Activated naive CD4-positive, alpha-beta T cell treated with anti-CD3 and anti-CD28 coated beads for 36 hours (primary cell): ENCODE measurements around the gene CRMP1. TPM values are rescaled to one million over a fixed set of nuclear protein-coding genes. Genes with fewer than 3 reads are reported as not detected.

Experiments
- CTCF ChIA-PET: fragments of 350-600 bp; sonication (Branson Sonifier 250); formaldehyde crosslinking; loops from one replicate; lab custom pipeline; 2021; ENCODE audit warnings: antibody characterized with exemption; lab: Charles Lee
- DNase-seq: peaks from one replicate; pipeline ENCODE4 v3.0.0-alpha.2; 2020
- H3K27ac Mint-ChIP-seq: one replicate; pipeline ENCODE4 v1.8.0; 2021; ENCODE audit warnings: mild to moderate bottlenecking, mixed read lengths
- H3K27me3 Mint-ChIP-seq: one replicate; pipeline ENCODE4 v1.8.0; 2021; ENCODE audit warnings: low read depth, mixed read lengths
- H3K36me3 Mint-ChIP-seq: one replicate; pipeline ENCODE4 v1.8.0; 2021; ENCODE audit warnings: low read depth, mixed read lengths
- H3K4me1 Mint-ChIP-seq: one replicate; pipeline ENCODE4 v1.8.0; 2021; ENCODE audit warnings: low read depth, mixed read lengths
- H3K4me3 Mint-ChIP-seq: one replicate; pipeline ENCODE4 v1.8.0; 2021; ENCODE audit warnings: mild to moderate bottlenecking, moderate library complexity, mixed read lengths
- H3K9me3 Mint-ChIP-seq: one replicate; pipeline ENCODE4 v1.8.0; 2021; ENCODE audit warnings: mixed read lengths
- intact Hi-C: fragments of 100-400 bp; cut with micrococcal nuclease; formaldehyde crosslinking; loops from one replicate; pipeline ENCODE4 v1.15.1; 2023
- total RNA-seq, 2 experiments: library from RNA; stranded (reverse); gene quantifications; one replicate each; pipeline ENCODE4 v1.2.3, GENCODE V29; 2021

CRMP1 gene
- total RNA-seq, 2 experiments from 2014 or later, result not detected

DNA sequence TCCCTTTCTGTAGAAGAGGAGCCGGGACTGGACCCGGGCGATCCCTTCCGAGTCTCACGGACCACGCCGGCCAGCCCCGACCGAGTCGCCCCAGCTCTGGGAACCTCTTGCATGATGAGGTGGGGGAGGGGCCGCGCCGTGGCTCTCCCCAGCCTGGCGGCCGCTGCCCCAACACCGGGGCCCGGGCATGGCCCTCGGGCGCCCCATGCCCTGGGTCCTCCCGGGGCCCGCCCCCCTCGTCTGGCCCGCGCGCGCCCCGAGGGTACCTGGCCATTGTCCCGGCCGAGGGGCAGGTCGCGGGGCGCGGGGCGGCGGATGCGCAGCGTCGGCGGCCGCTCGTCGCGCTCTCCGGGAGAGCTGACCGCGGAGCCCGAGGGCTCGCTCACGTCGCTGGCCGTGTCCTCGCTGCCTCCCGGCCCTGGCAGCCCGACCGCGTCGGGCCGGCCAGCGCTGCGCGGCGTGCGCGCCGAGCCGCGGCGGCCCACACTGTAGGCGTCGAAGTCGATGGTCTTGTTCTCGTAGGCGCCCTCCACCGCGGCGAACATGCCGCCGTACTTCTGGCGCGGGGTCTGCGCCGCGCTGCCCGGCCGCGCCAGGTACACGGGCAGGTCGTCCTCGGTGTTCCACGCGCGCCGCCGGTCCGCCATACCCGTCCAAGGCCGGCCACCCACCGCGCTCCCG lies 423 bp downstream of the CRMP1 start:
- CTCF ChIA-PET, result no interaction called here
- Mint-ChIP-seq H3K27me3 (peaks cover 41% of the 10 kb centered on the region), H3K4me1 (peaks cover 2% of the 10 kb centered on the region), H3K9me3 (peaks cover 4% of the 10 kb centered on the region), H3K27ac (no peak overlapping the region), H3K4me3 (no peak overlapping the region), H3K36me3 (no peaks in the 10 kb centered on the region)
- no peak for DNase-seq
- intact Hi-C loops, result no loop called here

DNA sequence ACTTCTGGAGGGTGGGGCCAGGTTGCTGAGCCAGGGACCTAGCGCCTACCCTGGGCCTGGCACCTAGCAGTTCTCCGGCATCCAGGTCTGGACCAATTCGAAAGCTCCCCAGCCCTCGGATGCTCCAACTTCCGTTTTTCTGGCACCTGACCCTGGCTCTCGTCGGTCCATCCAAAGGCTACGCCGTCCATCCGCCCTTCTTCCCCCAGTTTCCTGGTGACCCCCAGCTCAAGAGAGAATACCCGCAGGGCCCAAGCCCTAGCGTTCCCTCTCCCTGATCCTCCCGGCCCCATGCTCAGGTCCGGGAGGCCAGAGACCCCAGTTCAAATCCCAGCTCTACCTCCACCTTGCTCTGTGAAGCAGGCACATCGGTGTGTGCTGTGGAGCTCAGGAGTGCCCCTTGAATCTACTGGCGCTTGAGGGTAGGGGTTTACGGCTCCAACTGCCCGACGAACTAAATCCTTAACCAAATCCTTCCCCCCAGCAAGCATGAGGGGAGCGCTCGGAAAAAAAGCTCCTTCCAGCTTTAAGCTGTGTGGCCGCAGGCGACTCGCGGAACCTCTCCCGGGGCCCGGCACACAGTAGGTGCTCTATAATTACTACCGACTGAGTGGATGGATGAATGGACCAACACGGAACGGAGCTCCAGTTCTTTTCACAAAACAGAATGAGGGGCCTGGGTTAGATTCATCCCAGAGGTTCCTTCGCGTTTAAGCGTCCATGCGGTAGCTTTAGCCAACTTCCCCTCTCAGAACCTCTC lies 1.1 kb downstream of the CRMP1 start:
- DNase-seq, result no peak
- CTCF ChIA-PET, result no interaction called here
- H3K4me3 Mint-ChIP-seq, result no peak overlapping the region
- peaks cover 47% of the 10 kb centered on the region for H3K27me3 Mint-ChIP-seq
- no peaks in the 10 kb centered on the region for H3K36me3 Mint-ChIP-seq
- peaks cover 2% of the 10 kb centered on the region for H3K4me1 Mint-ChIP-seq
- peaks cover 2% of the 10 kb centered on the region for H3K9me3 Mint-ChIP-seq
- intact Hi-C loops, result no loop called here
- H3K27ac Mint-ChIP-seq, result no peak overlapping the region

GRCh38 chr4:5890063-5890727 lies 2.7 kb downstream of the CRMP1 start:
- H3K4me1 Mint-ChIP-seq, result peaks cover 2% of the 10 kb centered on the region
- intact Hi-C loops, result no loop called here
- no peak overlapping the region for H3K4me3 Mint-ChIP-seq
- peaks cover 2% of the 10 kb centered on the region for H3K9me3 Mint-ChIP-seq
- CTCF ChIA-PET, result no interaction called here
- DNase-seq, result no peak
- no peak overlapping the region for H3K27ac Mint-ChIP-seq
- H3K27me3 Mint-ChIP-seq, result peaks cover 56% of the 10 kb centered on the region
- no peaks in the 10 kb centered on the region for H3K36me3 Mint-ChIP-seq

DNA sequence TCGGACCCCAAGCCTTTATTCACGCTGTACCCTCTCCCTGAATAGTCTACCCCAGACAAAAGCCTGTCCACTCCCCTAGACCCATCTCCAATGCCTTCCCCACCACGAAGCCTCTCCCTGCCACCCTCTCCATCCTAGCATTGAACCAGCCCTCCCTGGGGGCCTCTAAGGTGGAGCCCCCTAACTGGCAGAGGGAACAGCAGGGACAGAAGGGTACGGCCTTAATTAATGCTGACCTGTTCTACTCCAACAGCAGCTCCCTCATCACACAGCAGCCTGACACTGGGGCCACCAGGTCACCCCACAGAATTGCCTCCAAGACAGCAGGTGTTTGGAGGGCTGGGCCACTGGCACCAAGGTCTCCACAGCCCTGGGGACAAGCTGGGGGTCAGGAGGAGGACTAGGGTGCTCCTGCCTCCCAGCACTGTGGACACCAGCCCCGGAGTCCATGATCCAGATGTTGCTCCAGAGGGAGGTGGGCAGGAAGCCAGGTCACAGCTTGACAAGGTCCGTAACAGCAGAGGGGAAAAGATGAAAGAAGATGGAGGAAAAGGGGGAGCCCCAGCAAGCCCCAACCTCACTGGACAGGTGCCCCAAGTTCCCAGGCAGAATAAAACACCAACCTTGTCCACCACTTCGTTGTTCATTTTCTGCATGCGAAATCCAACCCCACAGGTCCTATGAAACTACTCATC lies 3.7 kb downstream of the CRMP1 start:
- no peak overlapping the region for H3K4me3 Mint-ChIP-seq
- intact Hi-C loops, result no loop called here
- DNase-seq, result no peak

DNA sequence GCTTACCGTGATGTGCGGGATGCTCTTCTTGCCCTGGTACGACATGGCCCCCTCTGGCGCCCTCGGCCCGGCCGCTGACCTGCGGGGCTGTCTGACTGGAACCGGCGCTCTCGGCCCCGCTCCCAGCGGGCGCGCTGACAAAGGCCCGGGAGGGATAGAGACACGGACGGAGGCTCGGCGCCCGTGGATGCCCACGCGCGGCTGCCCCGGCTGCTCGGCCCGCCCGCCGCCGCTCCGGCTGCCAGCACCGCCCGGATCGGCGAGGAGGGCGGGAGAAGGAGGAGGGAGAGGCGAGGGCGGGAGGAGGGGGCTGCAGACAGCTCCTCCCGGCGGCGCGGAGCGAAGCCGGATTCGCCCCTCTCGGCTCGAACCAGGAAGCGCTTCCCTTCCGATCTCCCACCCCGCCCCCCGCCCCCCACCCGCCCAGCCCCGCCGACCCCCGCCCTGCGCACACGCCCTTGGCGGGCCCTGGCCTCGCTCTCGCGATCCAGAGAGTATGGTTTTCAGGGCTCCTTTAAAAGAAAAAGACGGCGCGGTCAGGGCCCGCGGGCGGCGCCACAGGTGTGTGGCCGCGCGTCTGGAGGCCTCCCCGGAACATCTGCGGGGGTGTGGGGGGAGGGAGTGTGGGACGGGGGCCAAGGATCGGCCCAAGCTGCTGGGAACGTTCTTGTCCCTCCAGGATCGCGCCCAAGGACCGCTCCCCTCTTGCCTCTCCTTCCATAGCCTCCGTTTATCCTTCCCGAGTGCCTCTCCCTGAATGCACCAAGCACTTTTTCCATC lies 4.5 kb downstream of the CRMP1 start:
- H3K9me3 Mint-ChIP-seq, result peaks cover 2% of the 10 kb centered on the region
- intact Hi-C loops, result no loop called here
- H3K4me3 Mint-ChIP-seq, result no peak overlapping the region
- DNase-seq, result no peak
- CTCF ChIA-PET, result no interaction called here
- peaks cover 52% of the 10 kb centered on the region for H3K27me3 Mint-ChIP-seq
- H3K36me3 Mint-ChIP-seq, result no peaks in the 10 kb centered on the region
- no peak overlapping the region for H3K27ac Mint-ChIP-seq
- peaks cover 2% of the 10 kb centered on the region for H3K4me1 Mint-ChIP-seq

More for the DNA sequence above, 3.7 kb downstream of the CRMP1 start:
- CTCF ChIA-PET, result no interaction called here
- Mint-ChIP-seq H3K36me3 (no peaks in the 10 kb centered on the region), H3K27ac (no peak overlapping the region), H3K4me1 (peaks cover 2% of the 10 kb centered on the region), H3K27me3 (peaks cover 55% of the 10 kb centered on the region), H3K9me3 (peaks cover 2% of the 10 kb centered on the region)

DNA sequence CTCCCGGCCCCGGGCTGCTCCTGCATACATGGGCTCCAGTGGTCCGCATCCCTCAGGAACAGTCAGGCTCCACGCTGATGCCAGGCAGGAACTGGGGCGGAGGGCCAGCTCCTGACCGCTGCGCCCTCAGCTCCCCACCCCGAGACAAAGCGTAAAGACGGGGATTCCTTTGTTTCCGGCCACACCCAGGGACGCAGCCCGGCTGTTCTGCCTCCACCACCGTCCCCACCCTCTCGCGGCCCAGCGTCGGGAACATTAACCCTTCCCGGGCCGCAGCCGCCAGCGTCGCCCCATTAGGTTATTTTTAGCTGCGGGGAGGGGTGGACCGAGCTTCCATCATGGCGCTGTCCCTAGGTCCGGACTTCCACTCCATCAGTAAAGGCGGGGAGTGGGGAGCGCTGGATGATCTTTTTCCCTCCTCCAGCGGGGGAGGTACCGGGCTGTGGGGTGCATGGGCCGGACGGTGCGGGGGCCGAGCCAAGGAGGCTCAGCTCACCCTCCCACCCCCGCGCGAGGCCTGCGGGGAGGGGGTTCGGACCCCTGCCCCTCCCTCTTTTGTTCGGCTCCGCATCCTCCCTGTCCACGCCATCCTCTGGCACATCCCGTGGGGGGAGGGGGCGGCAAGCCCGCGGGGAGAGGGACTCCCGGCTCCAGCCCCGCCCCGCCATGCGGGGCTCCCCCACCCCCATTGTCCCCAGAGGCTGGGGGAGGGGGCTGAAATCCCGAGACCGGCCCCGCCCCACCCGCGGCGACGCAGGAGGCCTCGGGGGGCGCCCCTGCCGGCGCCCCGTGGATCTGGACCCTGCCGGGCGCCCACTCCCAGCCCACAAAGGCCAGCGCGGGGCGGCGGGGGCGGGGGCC lies 5.3 kb downstream of the CRMP1 start:
- DNase-seq, result no peak
- no peaks in the 10 kb centered on the region for H3K9me3 Mint-ChIP-seq
- no peaks in the 10 kb centered on the region for H3K4me1 Mint-ChIP-seq
- H3K36me3 Mint-ChIP-seq, result no peaks in the 10 kb centered on the region
- CTCF ChIA-PET, result no interaction called here
- intact Hi-C loops, result no loop called here
- no peak overlapping the region for H3K27ac Mint-ChIP-seq
- no peak overlapping the region for H3K4me3 Mint-ChIP-seq
- peaks cover 53% of the 10 kb centered on the region for H3K27me3 Mint-ChIP-seq

- CTCF ChIA-PET, result no interaction called here
- Mint-ChIP-seq H3K27ac (no peak overlapping the region), H3K36me3 (no peaks in the 10 kb centered on the region), H3K9me3 (no peaks in the 10 kb centered on the region), H3K4me3 (no peak overlapping the region), H3K27me3 (peaks cover 54% of the 10 kb centered on the region), H3K4me1 (no peaks in the 10 kb centered on the region)
- DNase-seq, result no peak
- intact Hi-C loops, result no loop called here
Observed at GRCh38 chr4:5887011-5887360, 5.9 kb downstream of the CRMP1 start.

GRCh38 chr4:5885733-5886132 lies 7.2 kb downstream of the CRMP1 start:
- no peaks in the 10 kb centered on the region for H3K4me1 Mint-ChIP-seq
- no peaks in the 10 kb centered on the region for H3K9me3 Mint-ChIP-seq
- CTCF ChIA-PET, result no interaction called here
- no peaks in the 10 kb centered on the region for H3K36me3 Mint-ChIP-seq
- intact Hi-C loops, result no loop called here
- H3K4me3 Mint-ChIP-seq, result no peak overlapping the region
- peaks cover 45% of the 10 kb centered on the region for H3K27me3 Mint-ChIP-seq
- no peak overlapping the region for H3K27ac Mint-ChIP-seq
- no peak for DNase-seq

DNA sequence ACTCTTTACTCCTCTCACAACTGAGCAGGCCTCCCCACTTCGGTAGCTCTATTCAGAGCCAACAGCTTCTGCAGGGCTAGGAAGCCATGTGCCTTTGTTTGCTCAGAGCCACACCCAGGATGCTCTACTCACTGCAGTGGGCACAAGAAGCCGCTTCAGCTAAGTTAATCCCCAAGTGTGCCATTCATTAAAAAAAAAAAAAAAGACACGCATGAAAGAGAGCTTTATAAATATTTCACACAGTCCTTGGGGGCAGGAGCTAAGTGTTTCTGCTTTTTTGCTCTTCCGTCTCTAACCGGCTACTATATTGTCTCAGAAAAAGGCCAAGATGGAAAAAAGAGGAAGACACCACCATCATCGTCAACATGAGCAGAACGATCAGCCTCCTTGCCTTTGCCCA lies 8.1 kb downstream of the CRMP1 start:
- Mint-ChIP-seq H3K27ac (no peak overlapping the region), H3K27me3 (peaks cover 42% of the 10 kb centered on the region), H3K36me3 (no peaks in the 10 kb centered on the region), H3K9me3 (no peaks in the 10 kb centered on the region), H3K4me3 (no peak overlapping the region), H3K4me1 (no peaks in the 10 kb centered on the region)
- no peak for DNase-seq
- intact Hi-C loops, result no loop called here
- CTCF ChIA-PET, result no interaction called here

DNA sequence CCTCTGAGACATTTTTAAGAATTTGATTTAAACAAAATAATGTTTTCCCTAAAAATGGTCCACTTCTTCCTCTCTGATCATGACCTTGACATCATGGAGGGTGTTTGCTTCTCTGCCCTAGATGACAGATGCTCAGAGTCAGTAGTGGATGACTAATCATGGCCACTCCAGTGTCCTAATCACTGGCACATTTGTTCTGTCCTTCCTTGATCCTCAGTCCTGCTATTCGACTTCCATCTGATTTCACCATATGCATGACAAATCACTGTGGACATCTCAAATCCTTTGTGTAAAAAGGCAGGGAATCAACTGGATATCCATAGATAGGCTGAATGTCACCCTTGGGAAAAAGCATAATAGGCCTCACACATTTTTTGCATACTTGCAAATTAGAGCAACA lies 9.0 kb downstream of the CRMP1 start:
- CTCF ChIA-PET, result no interaction called here
- Mint-ChIP-seq H3K4me3 (no peak overlapping the region), H3K9me3 (no peaks in the 10 kb centered on the region), H3K36me3 (no peaks in the 10 kb centered on the region), H3K4me1 (no peaks in the 10 kb centered on the region), H3K27me3 (peaks cover 33% of the 10 kb centered on the region), H3K27ac (no peak overlapping the region)
- DNase-seq, result no peak
- intact Hi-C loops, result no loop called here

DNA sequence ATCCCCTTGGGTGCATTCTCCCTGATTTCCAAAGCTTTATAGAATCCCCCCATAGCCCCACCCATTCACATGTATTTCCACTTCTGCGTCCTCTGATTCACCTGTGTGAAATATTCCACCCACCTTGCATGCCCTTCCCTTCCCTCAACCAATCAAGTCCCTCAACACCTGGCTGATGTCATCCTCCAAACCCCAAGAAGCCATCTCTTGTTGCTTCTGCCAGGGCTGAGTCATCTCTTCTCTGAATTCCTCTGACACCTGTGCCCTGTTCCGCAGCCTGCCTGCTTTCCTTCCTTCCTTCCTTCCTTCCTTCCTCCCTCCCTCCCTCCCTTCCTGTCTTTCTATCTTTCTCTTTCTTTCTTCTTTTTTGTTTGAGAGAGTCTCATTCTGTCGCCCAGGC lies 9.9 kb downstream of the CRMP1 start:
- H3K36me3 Mint-ChIP-seq, result no peaks in the 10 kb centered on the region
- DNase-seq, result no peak
- no peaks in the 10 kb centered on the region for H3K9me3 Mint-ChIP-seq
- peaks cover 30% of the 10 kb centered on the region for H3K27me3 Mint-ChIP-seq
- H3K4me1 Mint-ChIP-seq, result no peaks in the 10 kb centered on the region
- H3K4me3 Mint-ChIP-seq, result no peak overlapping the region
- CTCF ChIA-PET, result no interaction called here
- intact Hi-C loops, result no loop called here
- no peak overlapping the region for H3K27ac Mint-ChIP-seq
